HG03159 (cell line): ENCODE results near the gene TXNDC15.

Experiments used
- ATAC-seq: cut with Tn5 transposase; IDR thresholded peaks from one replicate; pipeline ENCODE4 v1.9.1; 2021; ENCODE audit warnings: mild to moderate bottlenecking, moderate library complexity; ENCODE audit not compliant: unreplicated experiment

The TXNDC15 gene

GRCh38 chr5:134917070-134917815 is 43.1 kb downstream of the TXNDC15 start:
- no peak for ATAC-seq

- no peak for ATAC-seq
Measured at GRCh38 chr5:134918861-134919260, 44.7 kb downstream of the TXNDC15 start.

GRCh38 chr5:134920848-134921575 is 46.8 kb downstream of the TXNDC15 start:
- no peak for ATAC-seq

GRCh38 chr5:134932508-134932907 is 58.3 kb downstream of the TXNDC15 start:
- no peak for ATAC-seq

- ATAC-seq, result no peak
Measured at GRCh38 chr5:134934202-134934601, 60.0 kb downstream of the TXNDC15 start.

GRCh38 chr5:134935711-134936602 is 61.8 kb downstream of the TXNDC15 start:
- no peak for ATAC-seq

- no peak for ATAC-seq
Measured at GRCh38 chr5:134937526-134937925, 63.4 kb downstream of the TXNDC15 start.

GRCh38 chr5:134938030-134938429 is 63.9 kb downstream of the TXNDC15 start:
- no peak for ATAC-seq

- no peak for ATAC-seq
Measured at GRCh38 chr5:134939500-134939899, 65.3 kb downstream of the TXNDC15 start.

- ATAC-seq, result no peak
Measured at GRCh38 chr5:134943547-134943946, 69.4 kb downstream of the TXNDC15 start.

GRCh38 chr5:134944630-134945029 is 70.5 kb downstream of the TXNDC15 start:
- ATAC-seq, result no peak

GRCh38 chr5:134945041-134945440 is 70.9 kb downstream of the TXNDC15 start:
- no peak for ATAC-seq

- ATAC-seq, result no peak
Measured at GRCh38 chr5:134948911-134949310, 74.7 kb downstream of the TXNDC15 start.

GRCh38 chr5:134949316-134949715 is 75.1 kb downstream of the TXNDC15 start:
- no peak for ATAC-seq
